T-helper 2 cell treated with Interferon-gamma antibody and Interleukin-4, amounts not matched to agents 5 μg/mL and 100 μg/mL, for 36 hours (primary cell): ENCODE measurements around the gene SANBR.
"Not testable (repeated sequence)": the region's sequence is repeated elsewhere in the genome, so short reads cannot be mapped to it uniquely, and the experiment has no call there.

ENCODE experiments used
- DNase-seq: peaks from one replicate; pipeline ENCODE4 v3.0.0; 2021; ENCODE audit warnings: low spot score
- H3K27ac Mint-ChIP-seq: one replicate; pipeline ENCODE4 v1.8.0; 2021; ENCODE audit warnings: mild to moderate bottlenecking, mixed read lengths
- H3K27me3 Mint-ChIP-seq: one replicate; pipeline ENCODE4 v1.8.0; 2021; ENCODE audit warnings: low read depth, mixed read lengths
- H3K36me3 Mint-ChIP-seq: one replicate; pipeline ENCODE4 v1.8.0; 2021; ENCODE audit warnings: low read depth, mixed read lengths
- H3K4me1 Mint-ChIP-seq: one replicate; pipeline ENCODE4 v1.8.0; 2021; ENCODE audit warnings: low read depth, mixed read lengths
- H3K4me3 Mint-ChIP-seq: one replicate; pipeline ENCODE4 v1.8.0; 2022; ENCODE audit warnings: mild to moderate bottlenecking, moderate library complexity, mixed read lengths
- H3K9me3 Mint-ChIP-seq: one replicate; pipeline ENCODE4 v1.8.0; 2021; ENCODE audit warnings: mixed read lengths

The SANBR gene

GRCh38 chr2:61065714-61066709, at the start of gene SANBR:
Gene SANBR, plus strand, starts transcription at chr2:61065871. Its CDS starts 4,480 bp downstream, at chr2:61070351.
- no peaks in the 10 kb centered on the region for H3K9me3 Mint-ChIP-seq
- H3K36me3 Mint-ChIP-seq = peaks cover 6% of the 10 kb centered on the region
- no peaks in the 10 kb centered on the region for H3K27me3 Mint-ChIP-seq
- peaks cover 16% of the 10 kb centered on the region for H3K4me1 Mint-ChIP-seq
- peak within 1 kb of the TSS; percentile 99 for H3K4me3 Mint-ChIP-seq
- H3K27ac Mint-ChIP-seq = peak within 1 kb of the TSS; percentile 89
- DNase-seq = peak; percentile 89

- no peak for DNase-seq
- Mint-ChIP-seq H3K36me3 (peaks cover 5% of the 10 kb centered on the region), H3K4me3 (peak overlapping the region; percentile 100), H3K4me1 (peaks cover 27% of the 10 kb centered on the region), H3K27me3 (no peaks in the 10 kb centered on the region), H3K9me3 (no peaks in the 10 kb centered on the region), H3K27ac (no peak overlapping the region)
Measured at GRCh38 chr2:61015976-61016375, 49.7 kb upstream of the SANBR start.

- peak overlapping the region; percentile 100 for H3K4me3 Mint-ChIP-seq
- H3K9me3 Mint-ChIP-seq = no peaks in the 10 kb centered on the region
- H3K36me3 Mint-ChIP-seq = peaks cover 7% of the 10 kb centered on the region
- peaks cover 28% of the 10 kb centered on the region for H3K4me1 Mint-ChIP-seq
- peak overlapping the region; percentile 94 for H3K27ac Mint-ChIP-seq
- no peaks in the 10 kb centered on the region for H3K27me3 Mint-ChIP-seq
- DNase-seq = peak; percentile 64
Measured at GRCh38 chr2:61016392-61017002, 49.2 kb upstream of the SANBR start.

GRCh38 chr2:61017003-61017555, 48.6 kb upstream of the SANBR start:
- Mint-ChIP-seq H3K4me3 (peak overlapping the region; percentile 100), H3K9me3 (no peaks in the 10 kb centered on the region), H3K4me1 (peaks cover 28% of the 10 kb centered on the region), H3K27ac (peak overlapping the region; percentile 94), H3K27me3 (no peaks in the 10 kb centered on the region), H3K36me3 (peaks cover 12% of the 10 kb centered on the region)
- DNase-seq = peak; percentile 74

DNA sequence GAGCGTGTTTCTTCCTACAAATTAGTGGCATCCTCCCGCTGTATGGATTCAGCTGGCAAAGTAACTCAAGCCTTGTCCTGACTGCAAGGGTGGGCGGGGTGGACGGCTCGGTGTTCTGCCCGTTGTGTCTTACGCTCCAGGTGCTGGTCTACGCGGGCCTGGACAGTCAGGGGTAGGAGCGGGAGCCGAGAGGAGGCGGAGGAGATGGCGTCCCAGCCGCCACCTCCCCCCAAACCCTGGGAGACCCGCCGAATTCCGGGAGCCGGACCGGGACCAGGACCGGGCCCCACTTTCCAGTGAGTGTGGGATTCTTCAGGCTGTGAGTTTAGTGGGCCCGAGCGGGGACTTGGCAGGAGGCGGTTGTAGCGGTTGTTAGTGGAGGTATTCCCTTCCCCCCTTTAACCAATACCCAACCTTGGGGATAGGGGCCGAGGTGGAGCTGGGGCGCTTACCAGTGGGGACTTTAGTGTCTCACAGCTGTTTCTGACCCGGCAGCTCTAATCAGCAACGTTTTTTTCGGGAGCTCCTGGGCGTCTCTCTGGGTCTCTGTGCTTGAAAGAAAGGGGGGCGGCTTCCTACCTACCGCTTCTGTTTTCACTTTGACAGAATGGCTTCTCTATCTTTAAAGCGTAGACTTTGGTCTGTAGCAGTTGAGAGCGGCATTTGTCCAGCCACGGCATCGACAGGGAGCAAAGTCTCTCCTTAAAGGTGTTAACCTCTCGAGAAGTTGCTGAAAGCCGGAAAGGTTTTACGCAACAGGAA, 47.9 kb upstream of the SANBR start, which contains the start of the genes PEX13 and PUS10:
PEX13 (plus strand) TSS at position 165 of the 762 bp plus-strand sequence; CDS start at position 205, 40 bp downstream.
PUS10 (minus strand) TSS at position 700 of the 762 bp plus-strand sequence. CDS start 6,365 bp downstream, outside the sequence.
- H3K9me3 Mint-ChIP-seq = no peaks in the 10 kb centered on the region
- peaks cover 26% of the 10 kb centered on the region for H3K4me1 Mint-ChIP-seq
- H3K27ac Mint-ChIP-seq = peak within 1 kb of the TSS; percentile 94
- DNase-seq = peak; percentile 74
- peaks cover 18% of the 10 kb centered on the region for H3K36me3 Mint-ChIP-seq
- peak within 1 kb of the TSS; percentile 100 for H3K4me3 Mint-ChIP-seq
- no peaks in the 10 kb centered on the region for H3K27me3 Mint-ChIP-seq

DNA sequence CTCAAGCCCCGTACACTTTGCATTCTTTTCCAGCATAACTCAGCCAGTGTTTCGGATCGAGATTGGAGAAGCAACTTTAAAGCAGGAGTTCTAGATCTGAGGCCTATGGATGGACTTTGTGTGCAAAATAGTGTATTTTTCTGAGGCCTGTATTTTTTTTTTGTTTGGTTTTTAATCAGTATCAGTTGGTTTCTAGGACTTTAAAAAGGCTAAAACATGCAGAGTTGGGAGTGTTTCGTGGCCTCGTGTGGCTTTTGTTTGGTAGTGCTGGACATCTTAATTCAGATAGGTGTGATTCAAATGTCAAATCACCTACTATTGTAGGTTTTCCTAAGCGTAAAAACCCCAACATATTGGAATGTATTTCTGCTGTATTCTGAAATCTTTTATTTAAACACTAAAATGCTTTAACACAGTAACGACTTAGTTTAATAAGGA, 47.3 kb upstream of the SANBR start:
- Mint-ChIP-seq H3K36me3 (peaks cover 21% of the 10 kb centered on the region), H3K4me1 (peaks cover 26% of the 10 kb centered on the region)

GRCh38 chr2:61018798-61019197, 46.9 kb upstream of the SANBR start:
- Mint-ChIP-seq H3K36me3 (peaks cover 22% of the 10 kb centered on the region), H3K4me1 (peaks cover 26% of the 10 kb centered on the region), H3K27ac (no peak overlapping the region), H3K27me3 (no peaks in the 10 kb centered on the region), H3K4me3 (peak overlapping the region; percentile 100), H3K9me3 (no peaks in the 10 kb centered on the region)
- no peak for DNase-seq

More for the DNA sequence above, 47.3 kb upstream of the SANBR start:
- H3K27me3 Mint-ChIP-seq = no peaks in the 10 kb centered on the region
- H3K27ac Mint-ChIP-seq = peak overlapping the region; percentile 94
- no peak for DNase-seq
- no peaks in the 10 kb centered on the region for H3K9me3 Mint-ChIP-seq
- peak overlapping the region; percentile 100 for H3K4me3 Mint-ChIP-seq

DNA sequence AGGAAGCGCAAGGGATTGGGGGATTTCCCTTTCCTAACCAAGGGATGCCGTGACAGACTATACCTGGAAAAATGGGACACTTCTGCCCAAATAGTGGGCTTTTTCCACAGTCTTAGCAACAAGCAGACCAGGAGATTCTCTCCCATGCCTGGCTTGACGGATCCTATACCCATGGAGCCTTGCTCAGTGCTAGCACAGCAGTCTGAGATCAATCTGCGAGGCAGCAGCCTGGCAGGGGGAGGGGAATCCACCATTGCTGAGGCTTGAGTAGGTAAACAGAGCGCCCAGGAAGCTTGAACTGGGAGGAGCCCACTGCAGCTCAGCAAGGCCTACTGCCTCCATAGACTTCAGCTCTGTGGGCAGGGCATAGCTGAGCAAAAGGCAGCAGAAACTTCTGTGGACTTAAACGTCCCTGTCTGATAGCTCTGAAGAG, 44.4 kb upstream of the SANBR start:
- Mint-ChIP-seq H3K4me1 (peaks cover 20% of the 10 kb centered on the region), H3K4me3 (no peak overlapping the region), H3K27ac (no peak overlapping the region), H3K9me3 (no peaks in the 10 kb centered on the region), H3K27me3 (no peaks in the 10 kb centered on the region), H3K36me3 (peaks cover 26% of the 10 kb centered on the region)
- DNase-seq = no peak

GRCh38 chr2:61023670-61024069, 42.0 kb upstream of the SANBR start:
- Mint-ChIP-seq H3K27ac (no peak overlapping the region), H3K9me3 (no peaks in the 10 kb centered on the region), H3K36me3 (peaks cover 35% of the 10 kb centered on the region), H3K4me1 (peaks cover 11% of the 10 kb centered on the region), H3K4me3 (no peak overlapping the region), H3K27me3 (no peaks in the 10 kb centered on the region)
- no peak for DNase-seq

GRCh38 chr2:61029533-61029932, 36.1 kb upstream of the SANBR start:
- Mint-ChIP-seq H3K27me3 (no peaks in the 10 kb centered on the region), H3K36me3 (peaks cover 41% of the 10 kb centered on the region), H3K27ac (no peak overlapping the region), H3K4me1 (no peaks in the 10 kb centered on the region), H3K4me3 (no peak overlapping the region), H3K9me3 (peaks cover 4% of the 10 kb centered on the region)
- no peak for DNase-seq

DNA sequence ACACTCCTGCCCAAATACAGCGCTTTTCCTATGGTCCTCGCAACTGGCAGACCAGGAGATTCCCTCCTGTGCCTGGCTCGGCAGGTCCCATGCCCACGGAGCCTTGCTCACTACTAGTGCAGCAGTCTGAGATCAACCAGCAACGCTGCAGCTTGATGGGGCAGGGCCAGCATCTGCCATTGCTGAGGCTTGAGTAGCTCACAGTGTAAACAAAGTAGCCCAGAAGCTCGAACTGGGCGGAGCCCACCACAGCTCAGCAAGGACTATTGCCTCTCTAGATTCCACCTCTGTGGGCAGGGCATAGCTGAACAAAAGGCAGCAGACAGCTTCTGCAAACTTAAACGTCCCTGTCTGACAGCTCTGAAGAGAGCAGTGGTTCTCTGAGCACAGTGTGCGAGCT, 31.1 kb upstream of the SANBR start:
- DNase-seq, H3K4me3 Mint-ChIP-seq, H3K27me3 Mint-ChIP-seq, H3K4me1 Mint-ChIP-seq, H3K27ac Mint-ChIP-seq: not testable (repeated sequence)
- H3K36me3 Mint-ChIP-seq = peaks cover 65% of the 10 kb centered on the region
- peaks cover 20% of the 10 kb centered on the region for H3K9me3 Mint-ChIP-seq

- H3K4me3 Mint-ChIP-seq, H3K27ac Mint-ChIP-seq, DNase-seq, H3K27me3 Mint-ChIP-seq, H3K4me1 Mint-ChIP-seq: not testable (repeated sequence)
- Mint-ChIP-seq H3K9me3 (peaks cover 20% of the 10 kb centered on the region), H3K36me3 (peaks cover 69% of the 10 kb centered on the region)
Measured at GRCh38 chr2:61036643-61037042, 29.0 kb upstream of the SANBR start.

- peaks cover 6% of the 10 kb centered on the region for H3K4me1 Mint-ChIP-seq
- no peak overlapping the region for H3K4me3 Mint-ChIP-seq
- peaks cover 39% of the 10 kb centered on the region for H3K36me3 Mint-ChIP-seq
- H3K27ac Mint-ChIP-seq = no peak overlapping the region
- no peaks in the 10 kb centered on the region for H3K9me3 Mint-ChIP-seq
- H3K27me3 Mint-ChIP-seq = no peaks in the 10 kb centered on the region
- no peak for DNase-seq
Measured at GRCh38 chr2:61042807-61043206, 22.9 kb upstream of the SANBR start.
